Kidney epithelial cell (primary cell): ENCODE results near the gene CNTD1. TPM values are rescaled to one million over a fixed set of nuclear protein-coding genes. Genes with fewer than 3 reads are reported as not detected.
"Not testable (repeated sequence)": the region's sequence is repeated elsewhere in the genome, so short reads cannot be mapped to it uniquely, and the experiment has no call there.

Experiments used
- DNase-seq: peaks from one replicate; pipeline ENCODE4 v3.0.0-alpha.2; 2010; ENCODE audit warnings: low read depth
- H3K27me3 ChIP-seq: 2 replicates; pipeline ENCODE4 v1.6.0; 2011; ENCODE audit warnings: low read length; ENCODE audit not compliant: control insufficient read depth, insufficient read depth
- H3K36me3 ChIP-seq: 2 replicates; pipeline ENCODE4 v1.5.1; 2011; ENCODE audit warnings: low read length; ENCODE audit not compliant: control insufficient read depth, insufficient read depth
- H3K4me3 ChIP-seq: 2 replicates; pipeline ENCODE4 v1.5.1; 2011; ENCODE audit warnings: low read depth, mild to moderate bottlenecking, control low read depth, low read length
- total RNA-seq: library from RNA; depleted of rRNA; stranded (reverse); fragments of >200 nt; gene quantifications from 2 replicates; pipeline ENCODE4 v1.2.3, GENCODE V29; 2015
- TF ChIP-seq, protein P1 (sequence below): IDR thresholded peaks from 2 replicates; pipeline ENCODE4 v1.5.1; 2011; ENCODE audit warnings: mild to moderate bottlenecking, moderate library complexity, low read length, control low read depth, inconsistent platforms; ENCODE audit not compliant: insufficient read depth, poor library complexity, severe bottlenecking

Gene CNTD1
- total RNA-seq, 1 donor from 2014 or later = 0.21 TPM

DNA sequence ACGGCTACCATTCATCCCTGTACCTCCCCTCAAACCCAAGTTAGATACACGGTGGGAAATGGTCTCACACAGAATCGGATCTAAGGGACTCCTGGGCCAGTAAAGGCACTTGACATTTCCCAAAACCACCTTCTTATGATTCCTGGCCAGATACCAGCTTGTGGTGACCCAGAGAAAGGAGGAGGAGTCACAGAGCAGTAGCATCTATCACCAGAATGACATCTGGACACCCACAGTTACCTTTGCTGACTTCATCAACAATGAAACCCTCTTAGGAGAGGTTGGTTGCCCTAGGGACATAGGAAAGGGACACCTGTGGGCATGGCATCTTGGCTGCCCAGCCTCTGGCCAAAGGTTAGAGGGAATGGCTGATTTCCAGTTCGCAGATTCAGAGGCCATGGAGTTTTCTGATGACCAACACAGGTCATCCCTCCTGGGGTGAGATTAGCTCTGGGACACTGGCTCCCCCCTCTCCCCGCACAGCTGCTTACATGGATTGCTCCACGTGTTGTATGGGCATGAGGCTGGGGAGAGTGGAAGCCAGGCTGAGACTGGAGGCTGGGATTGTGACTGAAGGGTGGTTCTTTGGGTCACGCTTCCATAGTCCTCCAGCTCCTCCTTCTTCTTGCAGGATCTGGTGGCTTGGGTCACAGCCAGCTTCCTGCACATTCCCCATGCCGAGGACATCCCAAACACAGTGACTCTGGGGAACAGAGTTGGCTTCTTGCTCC, 51.0 kb downstream of the CNTD1 start:
- TF ChIP-seq, protein P1, sequence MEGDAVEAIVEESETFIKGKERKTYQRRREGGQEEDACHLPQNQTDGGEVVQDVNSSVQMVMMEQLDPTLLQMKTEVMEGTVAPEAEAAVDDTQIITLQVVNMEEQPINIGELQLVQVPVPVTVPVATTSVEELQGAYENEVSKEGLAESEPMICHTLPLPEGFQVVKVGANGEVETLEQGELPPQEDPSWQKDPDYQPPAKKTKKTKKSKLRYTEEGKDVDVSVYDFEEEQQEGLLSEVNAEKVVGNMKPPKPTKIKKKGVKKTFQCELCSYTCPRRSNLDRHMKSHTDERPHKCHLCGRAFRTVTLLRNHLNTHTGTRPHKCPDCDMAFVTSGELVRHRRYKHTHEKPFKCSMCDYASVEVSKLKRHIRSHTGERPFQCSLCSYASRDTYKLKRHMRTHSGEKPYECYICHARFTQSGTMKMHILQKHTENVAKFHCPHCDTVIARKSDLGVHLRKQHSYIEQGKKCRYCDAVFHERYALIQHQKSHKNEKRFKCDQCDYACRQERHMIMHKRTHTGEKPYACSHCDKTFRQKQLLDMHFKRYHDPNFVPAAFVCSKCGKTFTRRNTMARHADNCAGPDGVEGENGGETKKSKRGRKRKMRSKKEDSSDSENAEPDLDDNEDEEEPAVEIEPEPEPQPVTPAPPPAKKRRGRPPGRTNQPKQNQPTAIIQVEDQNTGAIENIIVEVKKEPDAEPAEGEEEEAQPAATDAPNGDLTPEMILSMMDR = no peak
- Histone ChIP-seq H3K36me3 (no peaks in the 10 kb centered on the region), H3K27me3 (no peaks in the 10 kb centered on the region), H3K4me3 (no peak overlapping the region)
- no peak for DNase-seq

DNA sequence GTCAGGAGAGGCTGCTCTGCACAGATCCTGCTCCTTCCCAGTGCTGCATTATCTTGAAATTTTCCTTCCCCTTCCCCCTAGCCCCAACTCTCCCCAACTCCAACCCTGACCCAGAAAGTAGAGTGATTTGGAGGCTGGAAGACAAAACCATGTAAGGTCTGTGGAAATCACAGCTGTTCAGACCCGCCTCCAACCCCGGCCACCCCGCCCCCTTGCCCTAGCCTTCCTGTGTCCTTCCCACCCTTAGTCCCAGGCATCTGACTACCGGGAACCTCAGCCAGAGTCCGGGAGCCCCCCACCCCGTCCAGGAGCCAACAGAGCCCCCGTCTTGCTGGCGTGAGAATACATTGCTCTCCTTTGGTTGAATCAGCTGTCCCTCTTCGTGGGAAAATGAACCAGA, 52.3 kb downstream of the CNTD1 start, which contains the start of gene AOC3:
TSS of gene AOC3 (plus strand) at position 246 of the 400 bp plus-strand sequence. CDS start at position 391, 145 bp downstream.
- H3K36me3 ChIP-seq = no peaks in the 10 kb centered on the region
- no peak within 1 kb of the TSS for H3K4me3 ChIP-seq
- TF ChIP-seq, protein P1 = no peak
- DNase-seq = no peak
- H3K27me3 ChIP-seq = no peaks in the 10 kb centered on the region

DNA sequence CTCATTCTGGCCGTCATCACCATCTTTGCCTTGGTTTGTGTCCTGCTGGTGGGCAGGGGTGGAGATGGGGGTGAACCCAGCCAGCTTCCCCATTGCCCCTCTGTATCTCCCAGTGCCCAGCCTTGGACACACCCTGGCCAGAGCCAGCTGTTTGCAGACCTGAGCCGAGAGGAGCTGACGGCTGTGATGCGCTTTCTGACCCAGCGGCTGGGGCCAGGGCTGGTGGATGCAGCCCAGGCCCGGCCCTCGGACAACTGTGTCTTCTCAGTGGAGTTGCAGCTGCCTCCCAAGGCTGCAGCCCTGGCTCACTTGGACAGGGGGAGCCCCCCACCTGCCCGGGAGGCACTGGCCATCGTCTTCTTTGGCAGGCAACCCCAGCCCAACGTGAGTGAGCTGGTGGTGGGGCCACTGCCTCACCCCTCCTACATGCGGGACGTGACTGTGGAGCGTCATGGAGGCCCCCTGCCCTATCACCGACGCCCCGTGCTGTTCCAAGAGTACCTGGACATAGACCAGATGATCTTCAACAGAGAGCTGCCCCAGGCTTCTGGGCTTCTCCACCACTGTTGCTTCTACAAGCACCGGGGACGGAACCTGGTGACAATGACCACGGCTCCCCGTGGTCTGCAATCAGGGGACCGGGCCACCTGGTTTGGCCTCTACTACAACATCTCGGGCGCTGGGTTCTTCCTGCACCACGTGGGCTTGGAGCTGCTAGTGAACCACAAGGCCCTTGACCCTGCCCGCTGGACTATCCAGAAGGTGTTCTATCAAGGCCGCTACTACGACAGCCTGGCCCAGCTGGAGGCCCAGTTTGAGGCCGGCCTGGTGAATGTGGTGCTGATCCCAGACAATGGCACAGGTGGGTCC, 52.9 kb downstream of the CNTD1 start:
- not testable (repeated sequence) for H3K36me3 ChIP-seq, DNase-seq, H3K4me3 ChIP-seq, H3K27me3 ChIP-seq

DNA sequence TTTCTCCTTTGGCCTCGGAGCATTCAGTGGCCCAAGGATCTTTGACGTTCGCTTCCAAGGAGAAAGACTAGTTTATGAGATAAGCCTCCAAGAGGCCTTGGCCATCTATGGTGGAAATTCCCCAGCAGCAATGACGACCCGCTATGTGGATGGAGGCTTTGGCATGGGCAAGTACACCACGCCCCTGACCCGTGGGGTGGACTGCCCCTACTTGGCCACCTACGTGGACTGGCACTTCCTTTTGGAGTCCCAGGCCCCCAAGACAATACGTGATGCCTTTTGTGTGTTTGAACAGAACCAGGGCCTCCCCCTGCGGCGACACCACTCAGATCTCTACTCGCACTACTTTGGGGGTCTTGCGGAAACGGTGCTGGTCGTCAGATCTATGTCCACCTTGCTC, 53.7 kb downstream of the CNTD1 start:
- TF ChIP-seq, protein P1 = no peak
- no peak for DNase-seq
- Histone ChIP-seq H3K36me3 (no peaks in the 10 kb centered on the region), H3K4me3 (no peak overlapping the region), H3K27me3 (no peaks in the 10 kb centered on the region)

DNA sequence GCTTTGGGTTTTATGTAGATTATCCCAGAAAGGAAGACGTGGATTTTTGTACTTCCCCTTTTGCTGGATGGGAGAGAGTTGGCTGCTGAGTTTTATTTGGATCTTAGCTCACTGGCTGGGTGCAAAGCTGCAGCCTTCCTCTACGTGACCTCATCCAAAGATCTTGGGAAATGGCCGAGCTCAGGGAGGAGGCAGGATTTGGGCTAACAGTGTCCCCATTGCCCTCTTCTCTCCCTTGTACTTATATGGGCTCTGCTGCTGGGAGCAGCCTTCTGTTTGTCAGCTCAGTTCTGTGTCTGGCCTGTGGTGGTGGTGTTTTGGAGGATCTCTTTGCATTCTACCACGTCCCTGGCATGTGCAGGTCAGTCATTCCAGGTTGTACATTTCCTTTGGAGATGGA, 54.3 kb downstream of the CNTD1 start:
- Histone ChIP-seq H3K36me3 (no peaks in the 10 kb centered on the region), H3K4me3 (no peak overlapping the region), H3K27me3 (no peaks in the 10 kb centered on the region)
- TF ChIP-seq, protein P1 = no peak
- no peak for DNase-seq

GRCh38 chr17:42853597-42853967, 54.9 kb downstream of the CNTD1 start:
- no peaks in the 10 kb centered on the region for H3K36me3 ChIP-seq
- no peaks in the 10 kb centered on the region for H3K27me3 ChIP-seq
- TF ChIP-seq, protein P1 = no peak
- H3K4me3 ChIP-seq = no peak overlapping the region
- DNase-seq = no peak
